NT2/D1 (cell line): ENCODE results near the gene BMAL1.

ENCODE experiments used
- SUZ12 ChIP-seq: IDR thresholded peaks from 2 replicates; pipeline ENCODE4 v1.6.1; 2011; ENCODE audit not compliant: insufficient read length, insufficient read depth; ENCODE audit errors: extremely low read depth
- YY1 ChIP-seq: IDR thresholded peaks from 2 replicates; pipeline ENCODE4 v1.6.1; 2011; ENCODE audit not compliant: insufficient read length, insufficient read depth
- ZNF274 ChIP-seq: IDR thresholded peaks from 2 replicates; pipeline ENCODE4 v1.6.1; 2011; ENCODE audit warnings: mild to moderate bottlenecking, low read depth, low read length

DNA sequence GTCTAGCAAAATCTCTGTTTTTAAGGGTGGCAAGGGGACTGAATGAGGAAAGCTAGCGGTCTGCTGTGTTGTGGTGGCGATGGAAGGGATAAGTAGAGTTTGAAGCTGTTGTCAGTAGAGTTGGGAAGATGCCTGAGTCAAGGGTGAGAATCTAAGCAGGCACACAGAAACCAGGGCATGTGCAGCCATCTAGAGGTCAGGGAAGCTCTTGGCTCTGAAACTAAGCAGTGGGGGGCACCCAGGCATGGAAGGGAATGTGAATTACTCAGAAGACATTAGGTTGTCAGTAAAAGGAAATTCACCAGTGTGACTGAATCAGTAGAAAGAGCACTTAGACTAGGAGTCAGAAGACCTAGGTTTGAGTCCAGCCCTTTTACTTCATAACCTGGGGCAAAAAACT, 15.4 kb downstream of the BMAL1 start:
- TF ChIP-seq YY1 (no peak), ZNF274 (no peak), SUZ12 (no peak)
